SKM-1 treated with dmso at 0.1 percent for 144 hours (cell line): ENCODE data around the gene PRKN.
"Not testable (repeated sequence)": the region's sequence is repeated elsewhere in the genome, so short reads cannot be mapped to it uniquely, and the experiment has no call there.

Experiments
- DNase-seq: peaks from one replicate; lab custom pipeline; 2025; ENCODE audit not compliant: unreplicated experiment; lab: John Stamatoyannopoulos, UW

Gene PRKN

DNA sequence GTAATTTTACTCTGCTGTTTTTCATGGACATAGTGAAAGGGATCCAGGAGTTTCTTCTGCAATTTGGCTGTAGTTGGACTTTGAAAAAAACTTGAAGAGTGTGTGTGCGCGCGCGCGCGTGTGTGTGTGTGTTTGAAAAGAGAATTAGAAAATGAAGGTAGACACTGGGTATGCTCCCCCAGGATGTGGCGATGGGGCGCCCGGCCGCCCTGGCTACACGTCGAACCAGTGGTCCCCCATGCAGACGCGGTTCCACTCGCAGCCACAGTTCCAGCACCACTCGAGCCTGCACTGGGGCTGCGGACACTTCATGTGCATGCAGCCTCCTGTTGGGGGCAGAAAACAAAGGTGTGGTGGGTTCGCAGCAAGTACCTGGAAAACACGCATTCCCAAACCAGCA lies 1377.7 kb downstream of the PRKN start:
- no peak for DNase-seq

GRCh38 chr6:161348628-161348994 lies 1379.0 kb downstream of the PRKN start:
- no peak for DNase-seq

DNA sequence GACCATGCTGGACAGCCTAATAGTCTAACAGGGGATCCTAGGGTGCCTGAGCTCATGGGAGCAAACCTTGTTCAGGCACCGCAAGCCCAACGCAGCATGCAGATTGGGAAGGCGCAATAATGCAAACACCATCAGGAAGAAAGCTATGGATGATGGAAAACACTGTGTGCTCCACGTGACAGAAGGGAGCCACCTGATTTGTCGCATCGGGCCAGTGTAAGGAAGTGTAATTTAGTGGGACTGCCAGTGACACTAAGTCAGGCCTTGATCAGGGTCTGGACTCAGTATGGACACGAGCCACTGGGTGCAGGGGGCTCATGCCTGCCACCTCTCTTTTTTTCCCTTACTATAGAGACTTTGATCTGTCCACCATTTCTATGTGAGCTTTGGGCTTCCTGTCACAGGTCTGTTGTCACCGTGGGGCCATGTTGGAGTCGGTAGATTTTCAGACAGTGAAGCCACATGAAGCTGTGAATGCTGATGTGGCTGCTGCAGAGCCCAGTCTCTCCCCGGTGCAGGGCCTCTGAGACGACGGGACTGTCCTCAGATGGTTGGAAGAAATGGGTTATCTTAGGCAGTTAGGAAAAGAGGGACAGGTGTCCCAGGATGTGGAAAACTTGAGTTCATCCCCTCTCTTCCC lies 1379.5 kb downstream of the PRKN start:
- no peak for DNase-seq

GRCh38 chr6:161347125-161347524 lies 1380.4 kb downstream of the PRKN start:
- no peak for DNase-seq

GRCh38 chr6:161346717-161347116 lies 1380.8 kb downstream of the PRKN start:
- no peak for DNase-seq

GRCh38 chr6:161344626-161345025 lies 1382.9 kb downstream of the PRKN start:
- no peak for DNase-seq

DNA sequence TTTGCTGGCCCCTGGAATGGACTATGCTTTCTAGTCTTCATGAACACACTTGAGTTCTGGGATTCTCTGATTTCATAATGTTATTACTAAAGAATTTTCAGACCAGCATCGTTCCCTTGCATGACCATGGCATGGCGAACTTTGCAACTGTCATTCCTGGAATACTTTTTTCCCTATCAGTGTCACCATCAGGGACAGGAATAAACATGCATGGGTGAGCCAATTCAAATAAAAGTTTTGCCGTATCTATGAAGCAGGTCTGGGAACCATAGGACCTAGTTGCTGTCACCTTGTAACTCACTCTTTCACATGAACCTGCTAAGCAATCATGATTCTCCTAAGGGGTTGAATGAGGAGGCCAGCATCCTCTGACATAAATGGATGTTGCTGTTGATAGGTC lies 1385.5 kb downstream of the PRKN start:
- no peak for DNase-seq

- no peak for DNase-seq
Observed at GRCh38 chr6:161341638-161342037, 1385.9 kb downstream of the PRKN start.

DNA sequence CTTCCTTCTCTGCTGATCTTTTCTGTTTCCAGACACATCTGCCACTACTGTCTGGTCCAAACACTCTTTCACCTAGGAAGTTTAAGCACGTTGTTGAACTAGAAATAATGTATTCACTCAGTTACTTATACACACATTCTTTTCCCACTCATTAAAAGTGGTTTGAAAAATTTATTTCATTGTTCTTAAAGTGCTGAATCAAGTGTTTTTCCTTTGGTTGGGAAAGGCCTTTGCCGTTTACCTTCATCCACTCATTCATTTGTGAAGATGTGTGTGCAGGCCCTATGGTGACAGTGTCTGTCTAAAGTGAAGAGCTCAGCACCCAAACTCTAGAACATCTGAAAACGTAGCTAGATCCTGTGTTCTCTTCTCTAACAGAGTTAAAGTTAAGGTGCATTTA lies 1389.6 kb downstream of the PRKN start:
- no peak for DNase-seq

GRCh38 chr6:161336479-161336878 lies 1391.1 kb downstream of the PRKN start:
- no peak for DNase-seq

DNA sequence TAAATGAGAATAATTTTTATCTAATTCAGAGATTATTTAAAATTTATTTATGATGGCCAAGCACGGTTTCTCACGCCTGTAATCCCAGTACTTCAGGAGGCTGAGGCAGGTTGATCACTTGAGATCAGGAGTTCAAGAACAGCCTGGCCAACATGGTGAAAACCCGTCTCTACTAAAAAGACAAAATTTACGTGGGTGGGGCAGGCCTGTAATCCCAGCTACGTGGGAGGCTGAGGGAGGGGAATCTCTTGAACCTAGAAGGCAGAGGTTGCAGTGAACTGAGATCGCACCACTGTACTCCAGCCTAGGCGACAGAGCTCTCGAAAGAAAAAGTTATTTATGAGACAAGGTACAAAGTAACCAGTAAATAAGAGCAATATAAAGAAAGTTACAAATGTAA lies 1394.2 kb downstream of the PRKN start:
- DNase-seq: no peak

- not testable (repeated sequence) for DNase-seq
Observed at GRCh38 chr6:161331402-161332081, 1396.0 kb downstream of the PRKN start.

DNA sequence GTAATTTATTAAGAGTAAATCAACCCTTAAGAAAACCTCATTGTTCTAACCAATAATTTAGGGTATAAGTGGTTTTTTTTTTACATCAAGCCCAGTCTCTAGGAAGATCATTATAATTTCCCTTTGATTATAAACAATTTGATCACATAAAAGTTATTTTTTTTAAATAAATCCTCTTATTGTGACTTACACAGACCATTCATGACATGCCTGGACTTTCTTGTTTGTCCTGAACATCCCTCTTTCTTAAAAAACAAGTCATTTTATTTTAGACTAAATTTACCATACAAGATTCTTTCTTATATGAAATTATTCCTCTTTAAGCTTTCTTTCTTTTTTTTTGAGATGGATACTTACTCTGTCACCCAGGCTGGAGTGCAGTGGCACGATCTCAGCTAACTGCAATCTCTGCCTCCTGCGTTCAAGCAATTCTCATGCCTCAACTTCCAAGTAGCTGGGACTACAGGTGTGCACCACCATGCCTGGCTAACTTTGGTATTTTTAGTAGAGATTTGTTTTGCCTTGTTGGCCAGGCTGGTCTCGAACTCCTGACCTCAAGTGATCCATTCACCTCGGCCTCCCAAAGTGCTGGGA lies 1400.1 kb downstream of the PRKN start:
- no peak for DNase-seq

GRCh38 chr6:161319231-161319630 lies 1408.3 kb downstream of the PRKN start:
- DNase-seq: no peak

DNA sequence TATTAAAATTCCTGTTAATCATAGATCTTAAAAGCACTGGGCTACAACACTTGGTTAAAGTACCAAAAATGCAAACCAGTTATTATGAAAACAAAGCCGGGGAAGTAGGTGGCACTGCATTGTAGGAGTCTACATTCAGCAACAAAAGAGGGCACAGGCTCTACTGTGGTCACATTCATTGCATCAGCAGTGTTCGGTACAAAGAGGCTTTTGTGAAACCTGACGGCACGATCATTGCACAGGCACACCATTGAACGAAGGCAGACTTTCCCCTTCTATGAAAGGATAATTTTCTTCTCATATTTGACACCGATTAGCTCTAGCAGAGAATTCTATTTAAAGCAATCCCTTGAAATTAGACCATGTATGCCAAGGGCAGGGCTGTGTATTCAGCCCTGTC lies 1409.1 kb downstream of the PRKN start:
- no peak for DNase-seq

GRCh38 chr6:161316531-161316930 lies 1411.0 kb downstream of the PRKN start:
- DNase-seq: no peak

GRCh38 chr6:161315246-161315917 lies 1412.2 kb downstream of the PRKN start:
- not testable (repeated sequence) for DNase-seq

DNA sequence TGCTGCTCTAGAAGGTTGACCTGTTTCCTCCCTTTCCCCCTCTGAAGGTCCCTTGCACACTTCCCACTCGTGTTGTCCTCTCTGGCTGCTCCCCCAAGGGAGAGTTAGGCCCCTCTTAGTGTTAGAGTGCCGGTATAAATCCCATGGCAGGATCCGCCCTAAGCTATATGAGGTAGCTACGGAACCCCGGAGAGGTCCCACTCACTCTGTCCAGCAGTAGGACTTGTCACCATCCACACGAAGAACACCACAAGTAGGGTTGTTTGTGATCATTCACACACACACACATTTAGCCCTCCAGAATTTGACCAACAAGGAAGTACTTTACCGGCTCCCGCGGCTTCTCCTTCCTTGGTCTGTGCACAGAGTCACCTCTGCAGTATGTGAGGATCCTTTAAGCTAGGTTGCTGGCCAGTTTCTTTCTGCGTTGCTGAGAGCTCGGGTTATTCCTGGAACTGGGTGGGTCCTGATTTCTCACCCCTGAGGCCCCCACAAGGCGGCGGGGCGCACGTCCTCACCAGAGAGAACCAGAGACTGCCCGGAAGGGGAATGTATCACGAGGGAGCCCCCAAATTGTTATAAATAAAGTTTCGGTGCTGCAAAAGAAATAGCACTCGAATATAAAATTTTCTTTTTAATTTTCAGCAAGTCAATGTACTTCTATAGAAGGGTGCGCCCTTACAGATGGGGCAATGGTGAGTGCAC lies 1412.9 kb downstream of the PRKN start:
- not testable (repeated sequence) for DNase-seq

- no peak for DNase-seq
Observed at GRCh38 chr6:161313940-161314509, 1413.5 kb downstream of the PRKN start.

DNA sequence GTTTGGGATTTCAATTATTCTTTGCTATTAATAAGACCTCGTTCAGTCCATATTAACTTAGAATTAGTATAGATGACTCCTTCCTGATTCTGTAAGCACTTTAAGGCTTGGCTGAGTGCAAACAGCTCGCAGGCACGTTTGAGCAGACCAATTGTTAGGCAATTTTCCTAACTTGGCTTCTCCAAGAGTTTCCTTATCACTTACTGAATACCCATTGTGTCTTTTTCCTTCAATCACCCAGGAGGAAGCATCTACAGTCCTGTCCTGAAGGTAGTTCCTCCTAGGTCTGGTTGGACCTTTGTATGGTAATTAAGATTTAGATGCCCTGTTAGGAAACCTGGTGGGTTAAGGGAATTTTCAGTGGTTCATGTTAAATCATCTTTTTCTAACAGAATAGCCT lies 1414.1 kb downstream of the PRKN start:
- not testable (repeated sequence) for DNase-seq

- not testable (repeated sequence) for DNase-seq
Observed at GRCh38 chr6:161309774-161310173, 1417.8 kb downstream of the PRKN start.
